HepG2 (cell line): ENCODE results near the gene ZMIZ1. TPM values are rescaled to one million over a fixed set of nuclear protein-coding genes. Genes with fewer than 3 reads are reported as not detected.

Experiments
- AHR ChIP-seq: IDR thresholded peaks from 2 replicates; pipeline ENCODE4 v1.6.1; 2018; ENCODE audit warnings: missing genetic modification reagents, missing compliant biosample characterization
- CENPX ChIP-seq: sonication (generic); formaldehyde crosslinking; IDR thresholded peaks from 2 replicates; pipeline ENCODE4 v1.9.0; 2021; ENCODE audit warnings: mild to moderate bottlenecking, missing genetic modification reagents, moderate library complexity
- DDIT3 ChIP-seq: sonication (generic); formaldehyde crosslinking; IDR thresholded peaks from 2 replicates; pipeline ENCODE4 v1.4.0; 2020; ENCODE audit warnings: mild to moderate bottlenecking, missing genetic modification reagents
- ESRRA ChIP-seq: sonication (generic); formaldehyde crosslinking; IDR thresholded peaks from 2 replicates; pipeline ENCODE4 v1.5.1; 2020; ENCODE audit warnings: mild to moderate bottlenecking, low read depth, missing genetic modification reagents
- FIP1L1 ChIP-seq: fragments of 200-400 bp; formaldehyde crosslinking; IDR thresholded peaks from 2 replicates; pipeline ENCODE4 v1.6.1; 2018; ENCODE audit warnings: low read depth, mild to moderate bottlenecking, low read length, moderate library complexity, borderline replicate concordance; ENCODE audit not compliant: insufficient read depth
- FOSL1 ChIP-seq: sonication (generic); formaldehyde crosslinking; IDR thresholded peaks from 2 replicates; pipeline ENCODE4 v1.9.0; 2021; ENCODE audit warnings: missing genetic modification reagents, borderline replicate concordance
- GFI1 ChIP-seq: sonication (generic); formaldehyde crosslinking; IDR thresholded peaks from 2 replicates; pipeline ENCODE4 v1.5.0; 2020; ENCODE audit warnings: missing genetic modification reagents, mild to moderate bottlenecking, borderline replicate concordance
- HMGA1 ChIP-seq: sonication (generic); formaldehyde crosslinking; conservative IDR thresholded peaks from 2 replicates; pipeline ENCODE4 v1.4.0; 2020; ENCODE audit warnings: missing genetic modification reagents
- HNRNPK ChIP-seq: fragments of 200-400 bp; formaldehyde crosslinking; IDR thresholded peaks from 2 replicates; pipeline ENCODE4 v1.6.1; 2018; ENCODE audit warnings: low read length, low read depth, moderate library complexity, mild to moderate bottlenecking; ENCODE audit not compliant: poor library complexity, severe bottlenecking
- IRF2 ChIP-seq: IDR thresholded peaks from 2 replicates; pipeline ENCODE4 v1.6.1; 2018; ENCODE audit warnings: missing genetic modification reagents, missing compliant biosample characterization
- MYC ChIP-seq: sonication (generic); formaldehyde crosslinking; IDR thresholded peaks from 2 replicates; pipeline ENCODE4 v1.9.0; 2021; ENCODE audit warnings: missing genetic modification reagents, borderline replicate concordance
- MZF1 ChIP-seq: sonication (generic); formaldehyde crosslinking; IDR thresholded peaks from 2 replicates; pipeline ENCODE4 v1.8.1; 2023; ENCODE audit warnings: mild to moderate bottlenecking, missing genetic modification reagents, borderline replicate concordance
- ONECUT2 ChIP-seq: sonication (generic); formaldehyde crosslinking; IDR thresholded peaks from 2 replicates; pipeline ENCODE4 v1.4.0; 2020; ENCODE audit warnings: missing genetic modification reagents
- PITX1 ChIP-seq: sonication (generic); formaldehyde crosslinking; IDR thresholded peaks from 2 replicates; pipeline ENCODE4 v1.5.1; 2020; ENCODE audit warnings: mild to moderate bottlenecking, missing genetic modification reagents
- RBM22 ChIP-seq: fragments of 200-400 bp; formaldehyde crosslinking; optimal IDR thresholded peaks from 2 replicates; pipeline ENCODE3; 2017; ENCODE audit warnings: mild to moderate bottlenecking, low read length, moderate library complexity
- TAF1 ChIP-seq: sonication (generic); formaldehyde crosslinking; IDR thresholded peaks from 2 replicates; pipeline ENCODE4 v1.4.0; 2020; ENCODE audit warnings: missing genetic modification reagents
- ZBTB49 ChIP-seq: sonication (generic); formaldehyde crosslinking; IDR thresholded peaks from 2 replicates; pipeline ENCODE4 v1.4.0; 2020; ENCODE audit warnings: missing genetic modification reagents, borderline replicate concordance
- ZNF230 ChIP-seq: sonication (generic); formaldehyde crosslinking; IDR thresholded peaks from 2 replicates; pipeline ENCODE4 v1.4.0; 2020; ENCODE audit warnings: mild to moderate bottlenecking, missing genetic modification reagents
- ZNF263 ChIP-seq: sonication (generic); formaldehyde crosslinking; IDR thresholded peaks from 2 replicates; pipeline ENCODE4 v1.4.0; 2020; ENCODE audit warnings: missing genetic modification reagents
- ZNF740 ChIP-seq: sonication (generic); formaldehyde crosslinking; IDR thresholded peaks from 2 replicates; pipeline ENCODE4 v1.4.0; 2020; ENCODE audit warnings: missing genetic modification reagents
- ZNF800 ChIP-seq: sonication (generic); formaldehyde crosslinking; IDR thresholded peaks from 2 replicates; pipeline ENCODE4 v1.4.0; 2020; ENCODE audit warnings: missing genetic modification reagents
- polyA plus RNA-seq, 8 experiments: library from polyadenylated mRNA; depleted of rRNA in 3 of 8; stranded (reverse) in 7 of 8; unstranded in 1 of 8; fragments of >200 nt; fragmentation: Illumina TruSeq in 4 of 8; extraction: Trizol in 4 of 8; gene quantifications; 2 replicates each; pipeline versions ENCODE4 v1.2.1 to v1.2.3, GENCODE V29; 2011 to 2016; ENCODE audit warnings: low read depth in 4 of 8, missing spikeins in 1 of 8, mixed read lengths in 1 of 8; ENCODE audit not compliant: insufficient read depth in 1 of 8
- total RNA-seq, 5 experiments: library from RNA; depleted of rRNA; stranded (reverse); fragments of >200 nt; fragmentation: Illumina TruSeq; extraction: Trizol; gene quantifications; 2 replicates each; pipeline ENCODE4 v1.2.3, GENCODE V29; 2016; ENCODE audit warnings: low read depth in 1 of 5
- TF ChIP-seq, protein P1 (sequence below): sonication (generic); formaldehyde crosslinking; conservative IDR thresholded peaks from 2 replicates; pipeline ENCODE4 v1.4.0; 2020; ENCODE audit warnings: missing genetic modification reagents

Gene ZMIZ1
- total and polyA plus RNA-seq, 2 of the 13 experiments (the other 11 are each of a cell fraction or from before 2014, with no cell fraction given): 5.3 to 10.2 TPM

GRCh38 chr10:79176949-79177602 lies 108.3 kb downstream of the ZMIZ1 start (continued):
- no peak for TF ChIP-seq RBM22
- TF ChIP-seq, protein P1, sequence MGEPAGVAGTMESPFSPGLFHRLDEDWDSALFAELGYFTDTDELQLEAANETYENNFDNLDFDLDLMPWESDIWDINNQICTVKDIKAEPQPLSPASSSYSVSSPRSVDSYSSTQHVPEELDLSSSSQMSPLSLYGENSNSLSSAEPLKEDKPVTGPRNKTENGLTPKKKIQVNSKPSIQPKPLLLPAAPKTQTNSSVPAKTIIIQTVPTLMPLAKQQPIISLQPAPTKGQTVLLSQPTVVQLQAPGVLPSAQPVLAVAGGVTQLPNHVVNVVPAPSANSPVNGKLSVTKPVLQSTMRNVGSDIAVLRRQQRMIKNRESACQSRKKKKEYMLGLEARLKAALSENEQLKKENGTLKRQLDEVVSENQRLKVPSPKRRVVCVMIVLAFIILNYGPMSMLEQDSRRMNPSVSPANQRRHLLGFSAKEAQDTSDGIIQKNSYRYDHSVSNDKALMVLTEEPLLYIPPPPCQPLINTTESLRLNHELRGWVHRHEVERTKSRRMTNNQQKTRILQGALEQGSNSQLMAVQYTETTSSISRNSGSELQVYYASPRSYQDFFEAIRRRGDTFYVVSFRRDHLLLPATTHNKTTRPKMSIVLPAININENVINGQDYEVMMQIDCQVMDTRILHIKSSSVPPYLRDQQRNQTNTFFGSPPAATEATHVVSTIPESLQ (CRISPR knock-in tag): no peak
- no peak for TF ChIP-seq ZBTB49
- 0 out of 2 replicates have a peak, but pooled peaks have one; percentile 9 for TF ChIP-seq ZNF230 (CRISPR knock-in tag)
- 0 out of 2 replicates have a peak, but pooled peaks have one; percentile 25 for TF ChIP-seq ONECUT2 (CRISPR knock-in tag)
- no peak for TF ChIP-seq HNRNPK
- no peak for TF ChIP-seq CENPX (CRISPR knock-in tag)
- no peak for TF ChIP-seq HMGA1
- 0 out of 2 replicates have a peak, but pooled peaks have one; percentile 63 for TF ChIP-seq ZNF800
- peak; percentile 66 for TF ChIP-seq ZNF263 (CRISPR knock-in tag)
- TF ChIP-seq FIP1L1: no peak
- TF ChIP-seq ZNF740: no peak
- TF ChIP-seq MYC (CRISPR knock-in tag): peak; percentile 36; the same call in 1 of the 2 replicates
- TF ChIP-seq ESRRA (CRISPR knock-in tag): 0 out of 2 replicates have a peak, but pooled peaks have one; percentile 38
- TF ChIP-seq PITX1 (CRISPR knock-in tag): peak; percentile 55
- TF ChIP-seq GFI1 (CRISPR knock-in tag): peak; percentile 22; the same call in 1 of the 2 replicates
- TF ChIP-seq AHR (CRISPR knock-in tag): no peak
- TF ChIP-seq FOSL1 (CRISPR knock-in tag): no peak
- TF ChIP-seq TAF1 (CRISPR knock-in tag): no peak
- TF ChIP-seq IRF2 (CRISPR knock-in tag): peak; percentile 59
- no peak for TF ChIP-seq MZF1 (CRISPR knock-in tag)
- TF ChIP-seq DDIT3: no peak
